A549 (cell line): Measurements from ENCODE around the gene LACRT. TPM values are rescaled to one million over a fixed set of nuclear protein-coding genes. Genes with fewer than 3 reads are reported as not detected.

ENCODE experiments used
- ATAC-seq, 2 experiments: fragments of 200-7000 bp in 1 of 2; fragments of >200 bp in 1 of 2; cut with Nextera tagmentation in 1 of 2; cut with Tn5 transposase in 1 of 2; 3 replicates each; pipeline versions ENCODE4 v1.8.0 to v1.9.1; 2018 to 2020; ENCODE audit warnings: mild to moderate bottlenecking in 1 of 2, moderate library complexity in 1 of 2
- CTCF ChIA-PET: fragments of 300-600 bp; sonication (Branson Sonifier 250); formaldehyde crosslinking; extraction: SDS; loops from one replicate; lab custom pipeline; 2021; ENCODE audit warnings: antibody characterized with exemption, inconsistent platforms; lab: Yijun Ruan, JAX
- POLR2A ChIA-PET: fragments of 350-600 bp; formaldehyde crosslinking; extraction: SDS; loops from one replicate; lab custom pipeline; 2021; ENCODE audit warnings: antibody characterized with exemption, inconsistent platforms; lab: Yijun Ruan, JAX
- DNase-seq, 2 experiments: peaks; one replicate each; pipeline versions ENCODE4 v3.0.0 to v3.0.0-alpha.2; 2011 to 2016; ENCODE audit warnings: low read depth in 1 of 2, low spot score in 1 of 2
- FAIRE-seq: peaks from 2 replicates; lab custom pipeline; 2011; peaks lifted over from hg19 to GRCh38; lab: Jason Lieb, UNC
- H3K27ac ChIP-seq, 2 experiments: fragments of >200 bp; sonication (Bioruptor Twin); formaldehyde crosslinking; 3 replicates each; pipeline ENCODE4 v1.5.1; 2016 to 2017
- H3K4me1 ChIP-seq: fragments of >200 bp; sonication (Bioruptor Twin); formaldehyde crosslinking; 3 replicates; pipeline ENCODE4 v1.6.1; 2016
- H3K4me2 ChIP-seq: fragments of >200 bp; sonication (Bioruptor Twin); formaldehyde crosslinking; 3 replicates; pipeline ENCODE4 v1.6.1; 2016
- H3K4me3 ChIP-seq: fragments of >200 bp; sonication (Bioruptor Twin); formaldehyde crosslinking; 3 replicates; pipeline ENCODE4 v1.5.1; 2016
- H3K9me3 ChIP-seq: fragments of >200 bp; sonication (Bioruptor Twin); formaldehyde crosslinking; 3 replicates; pipeline ENCODE4 v1.6.1; 2016
- BCL3 ChIP-seq: fragments of >200 bp; sonication (Bioruptor Twin); formaldehyde crosslinking; IDR thresholded peaks from 3 replicates; pipeline ENCODE4 v1.6.1; 2016
- CTCF ChIP-seq: fragments of >200 bp; sonication (Bioruptor Twin); formaldehyde crosslinking; IDR thresholded peaks from 3 replicates; pipeline ENCODE4 v1.5.1; 2016
- EHF ChIP-seq: fragments of 250-450 bp; sonication (Bioruptor Pico); IDR thresholded peaks from 2 replicates; pipeline ENCODE4 v1.5.0; 2020; ENCODE audit warnings: mild to moderate bottlenecking
- FOSB ChIP-seq: fragments of 250-450 bp; sonication (Bioruptor Pico); IDR thresholded peaks from 2 replicates; pipeline ENCODE4 v1.5.0; 2020; ENCODE audit warnings: mild to moderate bottlenecking, moderate library complexity
- FOXS1 ChIP-seq: fragments of 250-450 bp; sonication (Bioruptor Pico); IDR thresholded peaks from 2 replicates; pipeline ENCODE4 v1.5.0; 2020; ENCODE audit warnings: mild to moderate bottlenecking, moderate library complexity
- HDAC2 ChIP-seq: fragments of 200-600 bp; sonication (generic); IDR thresholded peaks from 2 replicates; pipeline ENCODE4 v1.6.1; 2016
- HEYL ChIP-seq: fragments of 250-450 bp; sonication (Bioruptor Pico); IDR thresholded peaks from 2 replicates; pipeline ENCODE4 v1.8.0; 2021; ENCODE audit warnings: mild to moderate bottlenecking, moderate library complexity
- HOXA7 ChIP-seq: fragments of 250-450 bp; sonication (Bioruptor Pico); IDR thresholded peaks from 2 replicates; pipeline ENCODE4 v1.5.0; 2020; ENCODE audit warnings: mild to moderate bottlenecking, moderate library complexity
- KDM1A ChIP-seq: fragments of 200-600 bp; sonication (generic); IDR thresholded peaks from 2 replicates; pipeline ENCODE4 v1.6.1; 2016; ENCODE audit warnings: low read depth, mild to moderate bottlenecking
- MYC ChIP-seq: IDR thresholded peaks from 2 replicates; pipeline ENCODE4 v1.6.1; 2012; ENCODE audit warnings: mild to moderate bottlenecking, inconsistent platforms, low read length, improper control_type of control experiment, borderline replicate concordance
- NFE2L2 ChIP-seq: fragments of 150-350 bp; conservative IDR thresholded peaks from 2 replicates; pipeline ENCODE4 v1.6.1; 2014; ENCODE audit warnings: low read length
- PHF8 ChIP-seq: fragments of 200-600 bp; sonication (generic); IDR thresholded peaks from 2 replicates; pipeline ENCODE4 v1.6.1; 2016; ENCODE audit warnings: low read depth, mild to moderate bottlenecking, antibody characterized with exemption, moderate library complexity, borderline replicate concordance
- POLR2AphosphoS2 ChIP-seq: conservative IDR thresholded peaks from 2 replicates; pipeline ENCODE4 v1.6.1; 2012; ENCODE audit warnings: low read length, improper control_type of control experiment, inconsistent platforms
- REST ChIP-seq: fragments of 200-600 bp; sonication (generic); IDR thresholded peaks from 2 replicates; pipeline ENCODE4 v1.6.1; 2016; ENCODE audit warnings: antibody characterized with exemption, mild to moderate bottlenecking, moderate library complexity
- ZNF302 ChIP-seq: fragments of 250-450 bp; sonication (Bioruptor Pico); IDR thresholded peaks from 2 replicates; pipeline ENCODE4 v1.9.0; 2021; ENCODE audit warnings: inconsistent platforms, mild to moderate bottlenecking, moderate library complexity
- ZSCAN20 ChIP-seq: fragments of 250-450 bp; sonication (Bioruptor Pico); IDR thresholded peaks from 2 replicates; pipeline ENCODE4 v1.8.0; 2022; ENCODE audit warnings: mild to moderate bottlenecking, moderate library complexity
- WGBS: methylation state at CpG from one replicate; pipeline ENCODE4 v1.1.6; 2017; ENCODE audit errors: missing lambda C conversion rate; 5-methylcytosine and 5-hydroxymethylcytosine counted together
- polyA plus RNA-seq, 4 experiments: library from polyadenylated mRNA; depleted of rRNA in 3 of 4; stranded (reverse); fragments of >200 nt; fragmentation: RNase III in 1 of 4; extraction: RNeasy Plus Mini Kit Qiagen cat#74134 plus additional on column Dnase treatment in 1 of 4; gene quantifications; 2 replicates in 3 of 4; 3 replicates in 1 of 4; pipeline ENCODE4 v1.2.3, GENCODE V29; 2011 to 2017
- TF ChIP-seq, protein P1 (sequence below): fragments of >200 bp; sonication (Bioruptor Twin); formaldehyde crosslinking; IDR thresholded peaks from 2 replicates; pipeline ENCODE4 v1.6.1; 2016

Gene LACRT
- polyA plus RNA-seq, 2 of the 4 experiments (the other 2 are of a cell fraction): not detected

- Histone ChIP-seq H3K27ac (no peak overlapping the region), H3K9me3 (no peaks in the 10 kb centered on the region), H3K4me3 (no peak overlapping the region), H3K4me2 (no peak overlapping the region), H3K4me1 (no peaks in the 10 kb centered on the region)
- CTCF ChIA-PET: interaction anchor here (1.0 to 5.7 kb wide), 6 partner anchors 8 to 353 kb away, joined by 3 to 24 read pairs (median 4); no protein-coding TSS in a partner anchor
- POLR2A ChIA-PET: no interaction called here
- TF ChIP-seq HEYL (CRISPR knock-in tag): no peak
- TF ChIP-seq POLR2AphosphoS2: no peak
- TF ChIP-seq HOXA7 (CRISPR knock-in tag): no peak
- no peak for TF ChIP-seq MYC
- no peak for TF ChIP-seq EHF (CRISPR knock-in tag)
- TF ChIP-seq HDAC2: no peak
- no peak for TF ChIP-seq FOXS1 (CRISPR knock-in tag)
- TF ChIP-seq FOSB (CRISPR knock-in tag): no peak
- no peak for TF ChIP-seq PHF8
- TF ChIP-seq BCL3: no peak
- TF ChIP-seq KDM1A: no peak
- TF ChIP-seq, protein P1, sequence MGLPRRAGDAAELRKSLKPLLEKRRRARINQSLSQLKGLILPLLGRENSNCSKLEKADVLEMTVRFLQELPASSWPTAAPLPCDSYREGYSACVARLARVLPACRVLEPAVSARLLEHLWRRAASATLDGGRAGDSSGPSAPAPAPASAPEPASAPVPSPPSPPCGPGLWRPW: no peak
- no peak for TF ChIP-seq REST
- TF ChIP-seq CTCF: no peak
- no peak for TF ChIP-seq ZNF302 (CRISPR knock-in tag)
- WGBS: 57% methylated on average over 4 of the region's 4 CpGs
- no peak for DNase-seq
- ATAC-seq: no peak
- no peak for FAIRE-seq
These were observed 30.3 kb downstream of the LACRT start for GRCh38 chr12:54604436-54604835.

DNA sequence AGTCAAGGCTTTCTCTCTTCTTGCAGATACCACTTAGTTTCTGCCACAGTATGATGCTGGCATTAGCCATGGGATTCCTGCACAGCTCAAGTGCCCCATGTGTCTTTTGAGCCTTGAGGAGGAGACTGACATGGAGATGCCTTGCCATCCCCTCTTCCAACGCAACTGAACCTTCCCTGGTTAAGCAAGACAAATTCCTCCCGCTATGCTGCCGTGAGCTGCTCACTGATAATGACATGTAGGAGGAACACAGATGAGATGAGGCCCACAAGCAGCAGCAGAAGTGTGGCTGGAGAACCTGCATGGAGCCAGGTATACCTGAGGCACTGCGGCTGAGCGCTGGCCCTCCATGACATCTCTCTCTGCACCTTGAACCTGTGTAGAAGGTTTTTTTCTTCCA lies 30.8 kb downstream of the LACRT start:
- 58% methylated on average over 5 of the region's 5 CpGs for WGBS
- Histone ChIP-seq H3K27ac (no peak overlapping the region), H3K4me2 (no peak overlapping the region), H3K4me1 (no peaks in the 10 kb centered on the region), H3K9me3 (no peaks in the 10 kb centered on the region), H3K4me3 (no peak overlapping the region)
- no peak for ATAC-seq
- no peak for TF ChIP-seq NFE2L2
- no peak for TF ChIP-seq ZSCAN20 (CRISPR knock-in tag)
- ChIA-PET POLR2A (no interaction called here), CTCF (interaction anchor here (1.1 to 5.7 kb wide), 3 partner anchors 7 to 353 kb away, joined by 3 to 24 read pairs (median 6); no protein-coding TSS in a partner anchor)
- DNase-seq: no peak
- FAIRE-seq: no peak
